ENCODE results near the gene MSX2.
"Not testable (repeated sequence)": the region's sequence is repeated elsewhere in the genome, so short reads cannot be mapped to it uniquely, and the experiment has no call there.

MSX2 gene

GRCh38 chr5:174745590-174746103 lies 21.3 kb downstream of the MSX2 start:
- no peak for DNase-seq (ENCODE audit: low read depth)
- no peak for TF ChIP-seq CTCF (conservative IDR thresholded peaks at IDR 0.05; ENCODE audit: low read depth, low read length)
- H3K4me3 ChIP-seq (ENCODE audit: low read length), result no peak overlapping the region

GRCh38 chr5:174750711-174751110 lies 26.3 kb downstream of the MSX2 start:
- DNase-seq (ENCODE audit: low read depth), result no peak
- TF ChIP-seq CTCF (conservative IDR thresholded peaks at IDR 0.05; ENCODE audit: low read depth, low read length), result no peak
- peak overlapping the region; percentile 54 for H3K4me3 ChIP-seq (ENCODE audit: low read length)

GRCh38 chr5:174751154-174752000 lies 27.0 kb downstream of the MSX2 start:
- peak overlapping the region; percentile 54 for H3K4me3 ChIP-seq (ENCODE audit: low read length)
- no peak for DNase-seq (ENCODE audit: low read depth)
- TF ChIP-seq CTCF (conservative IDR thresholded peaks at IDR 0.05; ENCODE audit: low read depth, low read length), result no peak

- DNase-seq (ENCODE audit: low read depth), result no peak
- TF ChIP-seq CTCF (conservative IDR thresholded peaks at IDR 0.05; ENCODE audit: low read depth, low read length), result no peak
- peak overlapping the region; percentile 54 for H3K4me3 ChIP-seq (ENCODE audit: low read length)
Measured at GRCh38 chr5:174752121-174752520, 27.7 kb downstream of the MSX2 start.

- DNase-seq (ENCODE audit: low read depth), result no peak
- TF ChIP-seq CTCF (conservative IDR thresholded peaks at IDR 0.05; ENCODE audit: low read depth, low read length), result peak; percentile 52
- H3K4me3 ChIP-seq (ENCODE audit: low read length), result no peak overlapping the region
Measured at GRCh38 chr5:174755106-174755505, 30.7 kb downstream of the MSX2 start.

GRCh38 chr5:174759091-174759490 lies 34.7 kb downstream of the MSX2 start:
- no peak for DNase-seq (ENCODE audit: low read depth)
- H3K4me3 ChIP-seq (ENCODE audit: low read length), result no peak overlapping the region
- TF ChIP-seq CTCF (conservative IDR thresholded peaks at IDR 0.05; ENCODE audit: low read depth, low read length), result no peak

GRCh38 chr5:174760721-174761120 lies 36.3 kb downstream of the MSX2 start:
- TF ChIP-seq CTCF (conservative IDR thresholded peaks at IDR 0.05; ENCODE audit: low read depth, low read length), result no peak
- DNase-seq (ENCODE audit: low read depth), result no peak
- no peak overlapping the region for H3K4me3 ChIP-seq (ENCODE audit: low read length)

- DNase-seq (ENCODE audit: low read depth); H3K4me3 ChIP-seq (ENCODE audit: low read length): not testable (repeated sequence)
Measured at GRCh38 chr5:174761341-174761740, 37.0 kb downstream of the MSX2 start.
